ENCODE data around the gene HOXA2. TPM values are rescaled to one million over a fixed set of nuclear protein-coding genes. Genes with fewer than 3 reads are reported as not detected.

Gene HOXA2
- total and polyA plus RNA-seq, 2 of the 8 experiments (the other 6 are each of a cell fraction or from before 2014, with no cell fraction given): not detected

- Histone ChIP-seq H3K79me2 (ENCODE audit: control insufficient read depth in 1 of 2, insufficient read depth in 2 of 2, low read length in 2 of 2) (no peaks in the 10 kb centered on the region), H2BK12ac (ENCODE audit: low read depth, low read length) (no peak overlapping the region), H2BK15ac (ENCODE audit: low read length) (no peak overlapping the region), H3K4me1 (replicated peaks in 1 of 4; ENCODE audit: control insufficient read depth in 3 of 4, insufficient read depth in 4 of 4, low read length in 3 of 4) (no peaks in the 10 kb centered on the region), H3K9me3 (ENCODE audit: insufficient read depth in 2 of 2, low read depth in 1 of 2, low read length in 1 of 2) (no peaks in the 10 kb centered on the region), H3K14ac (ENCODE audit: insufficient read length) (no peak overlapping the region), H4K20me1 (replicated peaks in 1 of 2; ENCODE audit: control insufficient read depth in 1 of 2, insufficient read depth in 2 of 2, low read length in 2 of 2) (no peaks in the 10 kb centered on the region), H3K9ac (replicated peaks in 1 of 4; ENCODE audit: extremely low read depth in 1 of 4, low read depth in 3 of 4, low read length in 3 of 4) (no peak overlapping the region), H2BK120ac (replicated peaks; ENCODE audit: low read depth, low read length) (no peak overlapping the region), H4K5ac (ENCODE audit: insufficient read length, low read depth, low read length) (no peak overlapping the region), H3K23ac (ENCODE audit: insufficient read length) (no peak overlapping the region), H3K36me3 (ENCODE audit: control insufficient read depth in 2 of 4, insufficient read depth in 4 of 4, low read length in 3 of 4) (no peaks in the 10 kb centered on the region), H3K27ac (ENCODE audit: low read depth, low read length) (no peak overlapping the region), H2AFZ (ENCODE audit: low read length) (no peak overlapping the region), H3K27me3 (replicated peaks in 1 of 4; ENCODE audit: control insufficient read depth in 3 of 4, extremely low read depth in 1 of 4, insufficient read depth in 3 of 4, low read length in 3 of 4) (no peaks in the 10 kb centered on the region), H3K56ac (replicated peaks; ENCODE audit: insufficient read length, low read depth, low read length) (no peak overlapping the region), H4K8ac (ENCODE audit: extremely low read depth, insufficient read depth, low read length) (no peak overlapping the region), H4K91ac (replicated peaks; ENCODE audit: insufficient read length, low read length) (no peak overlapping the region), H2BK20ac (ENCODE audit: low read length) (no peak overlapping the region), H3K4me2 (ENCODE audit: insufficient read depth in 1 of 2, low read depth in 2 of 2, low read length in 2 of 2) (no peak overlapping the region), H3K23me2 (ENCODE audit: low read depth, low read length) (no peaks in the 10 kb centered on the region), H3K18ac (ENCODE audit: extremely low read depth, low read length) (no peak overlapping the region), H3K4me3 (ENCODE audit: extremely low read depth in 1 of 4, insufficient read depth in 2 of 4, low read depth in 3 of 4, low read length in 4 of 4) (no peak overlapping the region), H3K4ac (replicated peaks; ENCODE audit: insufficient read length, low read depth, low read length) (no peak overlapping the region), H2AK5ac (ENCODE audit: low read depth, low read length) (no peak overlapping the region), H3K79me1 (ENCODE audit: low read depth, low read length) (no peaks in the 10 kb centered on the region), H2BK5ac (ENCODE audit: low read depth, low read length) (no peak overlapping the region)
- POLR2A ChIA-PET (ENCODE audit: partially characterized antibody): no interaction called here
- DNase-seq (ENCODE audit: low read depth in 1 of 2, low spot score in 2 of 2): no peak
- no peak for FAIRE-seq
- CTCF ChIA-PET (ENCODE audit: partially characterized antibody): no interaction called here
- TF ChIP-seq SIN3A (conservative IDR thresholded peaks at IDR 0.05 in 1 of 2, IDR thresholded peaks at IDR 0.05 in 1 of 2; ENCODE audit: low read depth in 1 of 2, low read length in 2 of 2) (no peak), SP2 (IDR thresholded peaks at IDR 0.05; ENCODE audit: low read length) (no peak), CBX8 (IDR thresholded peaks at IDR 0.05; ENCODE audit: borderline replicate concordance, low read depth, low read length) (no peak), SAP30 (IDR thresholded peaks at IDR 0.05; ENCODE audit: insufficient read depth, insufficient replicate concordance, low read length) (no peak), CHD1 (IDR thresholded peaks at IDR 0.05; ENCODE audit: low read depth, low read length) (no peak), PHF8 (conservative IDR thresholded peaks at IDR 0.05; ENCODE audit: low read depth, low read length) (no peak), HDAC2 (IDR thresholded peaks at IDR 0.05; ENCODE audit: borderline replicate concordance in 1 of 2, low read depth in 2 of 2, low read length in 2 of 2) (no peak), SP1 (IDR thresholded peaks at IDR 0.05; ENCODE audit: low read depth, low read length) (no peak), SP4 (IDR thresholded peaks at IDR 0.05; ENCODE audit: low read length) (no peak), POLR2AphosphoS5 (IDR thresholded peaks at IDR 0.05; ENCODE audit: low read depth, low read length) (no peak)
- TF ChIP-seq, protein P1, sequence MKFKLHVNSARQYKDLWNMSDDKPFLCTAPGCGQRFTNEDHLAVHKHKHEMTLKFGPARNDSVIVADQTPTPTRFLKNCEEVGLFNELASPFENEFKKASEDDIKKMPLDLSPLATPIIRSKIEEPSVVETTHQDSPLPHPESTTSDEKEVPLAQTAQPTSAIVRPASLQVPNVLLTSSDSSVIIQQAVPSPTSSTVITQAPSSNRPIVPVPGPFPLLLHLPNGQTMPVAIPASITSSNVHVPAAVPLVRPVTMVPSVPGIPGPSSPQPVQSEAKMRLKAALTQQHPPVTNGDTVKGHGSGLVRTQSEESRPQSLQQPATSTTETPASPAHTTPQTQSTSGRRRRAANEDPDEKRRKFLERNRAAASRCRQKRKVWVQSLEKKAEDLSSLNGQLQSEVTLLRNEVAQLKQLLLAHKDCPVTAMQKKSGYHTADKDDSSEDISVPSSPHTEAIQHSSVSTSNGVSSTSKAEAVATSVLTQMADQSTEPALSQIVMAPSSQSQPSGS (IDR thresholded peaks at IDR 0.05; ENCODE audit: low read length): no peak
- TF ChIP-seq, protein P2, sequence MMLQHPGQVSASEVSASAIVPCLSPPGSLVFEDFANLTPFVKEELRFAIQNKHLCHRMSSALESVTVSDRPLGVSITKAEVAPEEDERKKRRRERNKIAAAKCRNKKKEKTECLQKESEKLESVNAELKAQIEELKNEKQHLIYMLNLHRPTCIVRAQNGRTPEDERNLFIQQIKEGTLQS (IDR thresholded peaks at IDR 0.05; ENCODE audit: insufficient read depth, low read depth, low read length): no peak
- TF ChIP-seq, protein P3, sequence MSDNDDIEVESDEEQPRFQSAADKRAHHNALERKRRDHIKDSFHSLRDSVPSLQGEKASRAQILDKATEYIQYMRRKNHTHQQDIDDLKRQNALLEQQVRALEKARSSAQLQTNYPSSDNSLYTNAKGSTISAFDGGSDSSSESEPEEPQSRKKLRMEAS (IDR thresholded peaks at IDR 0.05): no peak
Observed at GRCh38 chr7:27073076-27073475, 29.4 kb downstream of the HOXA2 start.
